Activated CD8-positive, alpha-beta memory T cell treated with anti-CD3 and anti-CD28 coated beads, Interleukin-2, amount 50 U/mL, for 48 hours (primary cell): Measurements from ENCODE around the gene CSTB.
"Not testable (repeated sequence)": the region's sequence is repeated elsewhere in the genome, so short reads cannot be mapped to it uniquely, and the experiment has no call there.

Experiments
- DNase-seq: peaks from one replicate; pipeline ENCODE4 v3.0.0-alpha.2; 2020

The CSTB gene, protein sequence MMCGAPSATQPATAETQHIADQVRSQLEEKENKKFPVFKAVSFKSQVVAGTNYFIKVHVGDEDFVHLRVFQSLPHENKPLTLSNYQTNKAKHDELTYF

DNA sequence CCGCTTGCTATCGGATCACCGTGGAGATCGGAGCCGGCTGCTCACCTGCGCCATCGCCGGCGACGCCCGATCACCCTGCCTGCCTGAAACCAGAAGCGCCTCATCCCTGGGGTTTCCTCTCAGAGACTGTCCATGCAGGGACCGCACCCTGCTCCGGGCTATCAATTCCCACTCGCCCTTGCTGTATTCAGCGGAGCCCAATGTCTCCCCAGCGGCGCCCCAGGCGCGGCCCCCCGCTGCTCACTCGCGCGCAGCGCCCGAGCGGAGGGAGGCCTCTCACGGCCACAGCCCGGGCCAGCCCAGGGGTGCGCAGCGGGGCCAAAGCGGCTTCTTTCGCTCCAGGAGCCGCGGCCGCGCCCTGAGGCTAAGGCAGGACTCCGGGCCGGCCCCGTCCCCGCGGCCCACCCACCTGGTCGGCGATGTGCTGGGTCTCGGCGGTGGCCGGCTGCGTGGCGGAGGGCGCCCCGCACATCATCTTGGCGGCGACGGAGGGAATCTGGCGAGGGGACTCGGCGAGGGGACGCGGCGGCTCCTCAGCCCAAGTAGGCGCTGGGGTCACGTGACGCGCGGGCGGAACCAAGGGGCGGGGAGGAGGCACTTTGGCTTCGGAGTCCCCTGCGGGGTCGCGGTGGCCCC, at the start of gene CSTB:
Gene CSTB, minus strand, starts transcription at position 514 of the 636 bp plus-strand sequence. Its CDS starts 39 bp downstream, at position 475.
- peak; percentile 91 for DNase-seq

DNA sequence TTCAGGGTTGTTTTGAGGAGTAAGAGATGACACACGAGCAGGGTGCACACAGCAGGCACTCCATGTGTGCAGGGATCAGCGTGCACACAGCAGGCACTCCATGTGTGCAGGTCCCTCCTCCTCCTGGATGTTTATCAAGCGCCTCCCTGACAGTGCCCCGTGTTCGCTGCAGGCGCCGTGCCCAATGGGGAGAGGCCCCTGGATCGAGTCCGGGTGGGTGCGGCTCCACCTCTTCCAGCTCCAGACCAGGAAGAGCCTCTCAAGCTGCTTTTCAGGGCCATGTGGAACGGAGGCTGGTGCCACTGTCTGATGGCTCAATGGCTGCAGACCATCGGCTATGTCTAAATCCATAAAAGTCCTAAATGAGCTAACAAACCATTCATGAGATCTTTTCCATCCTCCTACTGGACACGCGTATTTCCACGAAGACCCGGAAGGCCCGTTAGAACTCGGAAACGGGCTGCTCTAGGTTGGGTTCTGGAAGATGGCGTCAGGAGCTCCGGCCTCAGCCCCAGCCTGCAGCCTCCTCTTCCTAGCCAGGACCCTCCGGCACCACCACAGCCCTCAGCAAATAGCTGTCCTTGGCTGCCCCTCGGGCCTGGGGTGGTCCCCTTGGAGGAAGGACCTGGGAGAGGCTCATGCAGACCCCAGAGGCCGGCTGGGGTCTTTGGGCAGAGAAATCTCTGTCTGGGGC, 49.3 kb upstream of the CSTB start:
- no peak for DNase-seq

DNA sequence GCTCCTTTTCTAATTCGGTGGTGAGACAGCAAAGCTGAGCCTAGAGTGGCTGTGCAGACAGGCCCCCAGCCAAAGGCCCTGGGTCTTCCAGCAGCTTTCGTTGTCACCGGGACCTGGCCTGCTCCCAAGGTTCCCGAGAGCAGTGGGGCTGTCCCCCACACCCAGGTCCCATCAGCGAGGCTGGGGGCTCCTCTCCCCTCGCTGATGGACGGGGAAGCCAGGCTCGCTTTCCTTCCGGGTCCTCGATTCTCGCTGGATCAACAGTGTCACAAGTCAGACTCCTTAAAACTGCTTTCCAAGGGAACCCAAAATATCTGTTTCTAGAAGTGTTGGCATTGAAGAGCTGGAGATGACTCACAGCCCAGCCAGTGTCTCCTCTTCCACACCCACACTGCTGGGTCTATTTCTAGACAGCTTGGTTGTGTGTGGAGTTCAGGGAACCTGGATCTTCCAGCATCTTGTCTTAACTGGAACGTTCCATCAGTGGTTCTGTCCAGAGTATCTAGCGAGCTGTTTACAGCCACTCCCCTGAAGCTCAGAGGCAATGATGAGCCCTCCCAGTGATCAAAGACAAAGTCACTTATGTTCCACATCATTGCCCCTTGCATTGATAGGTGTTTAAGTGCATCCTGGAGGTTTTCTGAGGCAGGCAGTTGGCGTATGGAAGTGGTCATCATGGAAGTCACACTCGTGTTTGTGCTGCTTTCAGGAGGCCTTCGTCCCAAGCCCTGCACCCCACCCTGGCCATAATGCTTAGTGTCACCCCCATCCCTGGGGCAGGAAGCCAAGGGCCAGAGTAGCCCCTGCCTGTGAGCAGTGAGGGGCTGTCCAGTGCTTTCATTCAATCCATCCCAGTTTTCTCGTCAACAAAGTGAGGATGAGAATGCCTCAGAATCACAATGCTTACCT, 48.5 kb upstream of the CSTB start:
- DNase-seq = no peak

DNA sequence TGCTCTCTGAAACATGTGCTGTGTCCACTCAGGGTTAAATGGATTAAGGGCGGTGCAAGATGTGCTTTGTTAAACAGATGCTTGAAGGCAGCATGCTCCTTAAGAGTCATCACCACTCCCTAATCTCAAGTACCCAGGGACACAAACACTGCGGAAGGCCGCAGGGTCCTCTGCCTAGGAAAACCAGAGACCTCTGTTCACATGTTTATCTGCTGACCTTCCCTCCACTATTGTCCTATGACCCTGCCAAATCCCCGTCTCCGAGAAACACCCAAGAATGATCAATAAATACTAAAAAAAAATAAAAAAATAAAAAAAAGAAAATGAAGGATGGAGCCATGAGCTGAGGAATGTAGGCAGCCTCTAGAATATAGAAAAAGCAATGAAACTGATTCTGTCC, 46.6 kb upstream of the CSTB start:
- DNase-seq = not testable (repeated sequence)

DNA sequence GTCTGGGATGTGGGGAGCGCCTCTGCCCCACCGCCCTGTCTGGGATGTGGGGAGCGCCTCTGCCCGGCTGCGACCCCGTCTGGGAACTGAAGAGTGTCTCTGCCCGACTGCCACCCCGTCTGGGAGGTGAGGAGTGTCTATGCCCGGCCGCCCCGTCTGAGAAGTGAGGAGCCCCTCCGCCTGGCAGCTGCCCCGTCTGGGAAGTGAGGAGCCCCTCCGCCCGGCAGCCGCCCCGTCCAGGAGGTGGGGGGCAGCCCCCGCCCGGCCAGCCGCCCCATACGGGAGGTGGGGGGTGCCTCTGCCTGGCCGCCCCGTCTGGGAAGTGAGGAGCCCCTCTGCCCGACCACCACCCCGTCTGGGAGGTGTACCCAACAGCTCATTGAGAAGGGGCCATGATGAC, 46.1 kb upstream of the CSTB start:
- not testable (repeated sequence) for DNase-seq

GRCh38 chr21:43820466-43820865, 44.4 kb upstream of the CSTB start:
- DNase-seq = no peak

DNA sequence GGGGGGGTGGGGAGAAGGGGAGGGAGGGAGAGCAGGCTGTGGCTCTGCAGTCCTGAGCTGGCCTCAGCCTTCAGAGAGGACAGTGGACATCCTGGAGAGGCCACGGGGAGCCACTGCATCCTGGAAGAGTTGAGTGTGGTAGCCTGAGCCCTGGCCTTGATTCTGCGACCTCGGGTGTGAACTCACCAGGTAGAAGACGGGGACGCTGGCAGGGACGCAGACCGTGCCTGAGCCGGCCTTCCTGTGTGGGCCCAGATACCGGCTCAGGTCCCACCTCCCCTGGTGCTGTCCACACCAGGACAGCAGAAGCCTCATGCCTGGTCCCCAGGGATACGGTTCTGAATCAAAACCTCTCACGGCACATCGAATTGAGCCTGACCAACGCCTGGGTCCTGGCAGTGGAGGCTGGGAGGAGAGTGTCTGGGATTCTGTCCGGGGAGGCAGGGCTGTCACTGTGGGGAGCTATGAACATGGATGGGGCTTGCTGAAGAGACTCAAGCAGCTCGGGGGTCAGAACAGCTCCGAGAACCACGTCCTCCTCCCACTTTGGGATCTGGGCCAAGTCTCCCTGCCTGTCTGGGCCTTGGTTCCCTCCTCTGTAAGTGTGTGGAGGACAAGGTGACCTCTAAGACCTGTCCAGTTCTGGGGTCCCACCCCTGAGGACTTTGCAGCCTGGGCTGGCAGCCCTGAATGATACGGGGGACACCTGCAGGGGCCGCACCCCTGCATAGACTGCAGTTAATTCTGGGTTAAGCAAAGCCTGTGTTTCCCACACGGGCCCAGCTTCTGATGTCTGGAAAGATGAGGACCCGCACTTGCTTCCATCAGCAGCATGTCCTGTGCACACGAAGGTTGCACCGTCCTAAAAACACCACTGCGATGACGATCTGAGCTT, 43.6 kb upstream of the CSTB start:
- DNase-seq = no peak

DNA sequence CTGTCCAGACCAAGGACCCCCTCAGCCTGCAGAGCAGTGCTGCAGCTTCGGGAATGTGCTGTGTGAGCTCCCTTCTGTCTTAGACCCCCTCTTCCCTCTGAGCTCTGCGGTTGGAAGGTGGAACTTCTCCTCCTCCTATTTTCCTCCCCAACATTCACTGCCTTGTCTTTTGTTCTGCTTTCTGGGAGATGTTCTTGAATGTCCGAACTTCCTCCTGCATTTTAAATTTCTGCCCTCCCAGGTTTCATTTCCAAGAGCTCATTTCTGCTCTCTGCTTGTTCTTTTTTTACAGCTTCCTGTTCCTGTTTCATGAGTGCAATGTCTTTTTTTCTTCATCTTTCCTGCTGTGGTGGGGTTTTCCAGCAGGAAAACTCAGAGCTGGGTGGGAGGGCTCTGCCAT, 42.6 kb upstream of the CSTB start:
- no peak for DNase-seq

GRCh38 chr21:43817157-43818086, 41.3 kb upstream of the CSTB start:
- DNase-seq = no peak

- DNase-seq = no peak
Observed at GRCh38 chr21:43816611-43817071, 40.5 kb upstream of the CSTB start.

GRCh38 chr21:43815991-43816390, 39.9 kb upstream of the CSTB start:
- DNase-seq = no peak

GRCh38 chr21:43815107-43815613, 39.1 kb upstream of the CSTB start:
- DNase-seq = no peak

- DNase-seq = no peak
Observed at GRCh38 chr21:43814215-43815106, 38.4 kb upstream of the CSTB start.

DNA sequence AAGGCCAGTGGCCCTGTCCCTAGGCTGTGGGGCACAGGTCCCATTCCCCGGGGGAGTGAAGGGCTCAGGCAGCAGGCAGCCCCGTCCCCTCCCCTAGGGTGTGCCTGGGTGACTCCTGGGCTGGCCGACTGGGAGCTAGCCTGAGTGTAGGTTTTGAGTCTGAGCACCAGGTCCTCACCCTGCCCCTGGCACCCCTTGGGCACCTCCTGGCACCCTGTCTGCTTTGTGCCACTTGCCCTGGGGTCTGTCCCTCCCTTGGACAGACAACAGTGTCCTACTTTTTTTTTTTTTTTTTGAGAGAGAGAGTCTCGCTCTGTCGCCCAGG, 37.5 kb upstream of the CSTB start:
- DNase-seq = no peak

DNA sequence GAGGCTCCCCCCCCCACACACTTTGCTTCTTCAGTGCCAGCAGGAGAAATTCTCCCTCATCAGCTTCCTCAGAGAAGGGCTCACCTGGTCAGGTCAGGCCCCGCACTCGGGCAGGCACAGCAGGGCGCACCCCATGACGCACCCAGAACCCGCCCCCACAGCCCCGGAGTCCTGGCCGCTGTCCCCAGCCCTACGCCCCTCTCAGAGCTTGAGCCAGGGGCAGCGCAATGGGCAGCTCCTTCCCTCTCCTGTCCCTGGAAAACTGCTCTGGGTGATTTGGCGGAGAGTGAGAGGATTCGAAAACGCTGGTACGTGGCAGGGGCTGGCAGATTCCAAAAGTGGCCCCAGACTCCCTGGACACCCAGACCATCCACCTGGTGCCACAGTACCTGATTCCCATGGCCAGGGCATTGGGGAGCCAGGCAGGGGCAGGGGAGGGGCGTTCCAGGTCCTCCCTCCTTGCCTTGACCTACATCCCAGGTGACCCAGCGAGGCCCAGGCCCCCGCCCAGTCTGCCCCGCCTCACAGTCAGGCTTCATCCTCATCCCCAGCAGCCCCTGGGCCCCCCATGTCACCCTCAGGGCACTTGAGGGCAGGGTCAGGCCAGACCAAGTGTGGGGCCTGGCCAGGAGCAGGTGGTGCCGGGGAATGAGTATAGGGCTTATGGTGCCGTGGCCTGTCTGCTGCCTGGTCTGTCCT, 37.0 kb upstream of the CSTB start:
- no peak for DNase-seq

- no peak for DNase-seq
Observed at GRCh38 chr21:43812139-43812821, 36.2 kb upstream of the CSTB start.

DNA sequence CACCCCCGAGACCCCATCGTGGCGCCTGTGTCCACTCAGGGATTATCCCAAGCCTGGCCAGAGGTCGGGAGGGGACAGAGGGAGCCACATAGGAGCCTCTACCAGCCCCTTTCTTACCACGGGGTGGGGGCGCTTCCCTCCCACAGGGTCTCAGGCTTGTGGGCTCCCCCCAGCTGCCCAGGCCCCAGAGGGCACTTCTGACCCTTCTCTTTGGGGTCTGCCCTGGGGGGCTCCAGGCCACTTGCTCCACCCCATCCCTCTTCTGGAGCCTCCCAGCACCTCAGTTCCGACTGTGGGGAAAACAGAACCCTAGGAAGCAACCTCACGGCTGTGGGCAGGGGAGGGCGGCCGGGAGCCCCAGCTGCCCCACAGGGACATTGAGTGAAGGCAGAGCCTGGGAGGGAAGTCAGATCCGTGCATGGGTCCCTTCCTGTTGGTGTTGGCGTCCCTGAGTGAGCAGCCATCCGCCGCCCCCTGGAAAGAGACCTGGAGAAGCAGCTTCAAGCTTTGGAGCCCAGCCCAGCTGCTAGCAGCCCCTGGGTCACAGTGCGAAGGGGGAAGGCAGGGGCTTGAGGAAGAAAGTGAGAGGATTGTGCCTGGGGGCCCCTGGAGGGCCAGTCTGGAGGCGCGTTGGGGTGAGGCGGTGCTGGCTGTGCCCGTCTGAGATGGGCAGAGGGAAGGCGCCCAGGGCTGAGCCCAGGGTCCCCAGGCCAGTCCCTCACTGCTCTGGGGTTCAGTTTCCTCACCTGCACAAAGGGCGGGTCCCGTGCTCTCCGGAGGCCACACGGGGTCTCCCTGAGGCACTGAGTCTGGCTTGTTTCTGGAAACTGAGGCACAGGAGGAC, 35.4 kb upstream of the CSTB start:
- DNase-seq = no peak
